ENCODE results near the gene IL11RA.

The IL11RA gene

DNA sequence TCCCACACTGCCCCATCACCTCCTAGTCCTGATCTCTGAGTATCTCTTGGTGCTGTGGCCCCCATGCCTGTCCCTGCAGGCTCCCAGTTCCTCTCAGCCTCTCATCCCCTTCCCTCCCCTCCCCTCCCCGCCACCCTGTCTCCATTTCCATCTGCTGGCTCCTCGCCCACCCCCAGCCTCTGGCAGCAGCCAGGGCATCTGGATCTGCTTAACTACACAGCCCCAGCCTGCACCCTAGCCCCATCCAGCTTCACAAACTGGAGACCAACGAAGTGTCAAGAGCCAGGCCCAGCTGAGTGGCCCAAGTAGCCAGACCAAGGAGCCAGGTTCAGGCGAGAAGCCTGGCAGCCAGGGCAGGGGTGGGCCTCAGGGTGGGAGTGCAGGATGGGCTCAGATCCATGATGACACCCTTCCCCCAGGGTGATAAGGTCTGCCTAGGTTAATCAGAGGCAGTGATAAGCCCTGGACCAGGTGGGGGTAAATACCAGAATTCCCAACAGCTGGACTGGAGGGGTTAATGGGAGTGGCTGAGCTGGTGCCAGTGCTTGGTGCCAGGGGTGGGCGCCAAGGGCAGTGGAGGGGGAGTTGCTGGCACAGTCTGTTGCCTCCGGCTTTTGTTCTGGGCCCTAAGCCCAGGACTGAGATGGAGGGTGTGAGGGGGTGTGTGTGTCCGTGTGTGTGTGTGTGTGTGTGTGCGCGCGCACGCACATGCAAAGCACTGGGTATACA is 2.5 kb downstream of the IL11RA start:
- peak; percentile 41 for DNase-seq

DNA sequence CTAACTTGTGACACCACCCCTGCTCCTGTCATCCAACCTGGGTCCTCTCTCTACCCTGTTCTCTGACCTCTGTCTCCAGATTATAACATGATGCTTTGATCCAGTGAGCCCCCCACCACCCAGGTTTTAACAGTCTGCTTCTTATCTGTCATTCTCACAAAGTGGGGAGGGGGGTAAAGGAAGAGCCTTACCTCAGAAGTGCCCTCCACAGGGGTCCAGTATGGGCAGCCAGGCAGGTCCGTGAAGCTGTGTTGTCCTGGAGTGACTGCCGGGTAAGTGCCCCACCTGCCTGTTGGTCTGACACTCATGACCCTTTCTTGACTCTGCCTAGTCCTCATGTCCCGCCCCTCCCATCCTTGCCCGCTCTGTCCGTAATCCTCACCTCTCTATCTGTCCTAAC is 3.4 kb downstream of the IL11RA start:
- no peak for DNase-seq

DNA sequence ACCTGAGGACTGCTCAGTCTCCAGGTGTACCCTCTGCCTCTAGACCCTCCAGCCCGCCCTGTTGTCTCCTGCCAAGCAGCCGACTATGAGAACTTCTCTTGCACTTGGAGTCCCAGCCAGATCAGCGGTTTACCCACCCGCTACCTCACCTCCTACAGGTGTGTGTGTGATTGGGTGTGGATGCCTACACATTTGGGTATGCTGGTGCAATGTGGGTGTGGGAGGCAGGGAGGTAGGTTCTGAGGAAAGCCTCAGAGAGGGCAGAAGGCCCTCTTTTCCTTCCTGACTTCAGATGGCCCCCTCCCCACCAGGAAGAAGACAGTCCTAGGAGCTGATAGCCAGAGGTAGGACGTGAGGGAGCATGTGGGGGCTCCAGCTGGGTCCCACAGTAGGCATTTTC is 5.0 kb downstream of the IL11RA start:
- no peak for DNase-seq

DNA sequence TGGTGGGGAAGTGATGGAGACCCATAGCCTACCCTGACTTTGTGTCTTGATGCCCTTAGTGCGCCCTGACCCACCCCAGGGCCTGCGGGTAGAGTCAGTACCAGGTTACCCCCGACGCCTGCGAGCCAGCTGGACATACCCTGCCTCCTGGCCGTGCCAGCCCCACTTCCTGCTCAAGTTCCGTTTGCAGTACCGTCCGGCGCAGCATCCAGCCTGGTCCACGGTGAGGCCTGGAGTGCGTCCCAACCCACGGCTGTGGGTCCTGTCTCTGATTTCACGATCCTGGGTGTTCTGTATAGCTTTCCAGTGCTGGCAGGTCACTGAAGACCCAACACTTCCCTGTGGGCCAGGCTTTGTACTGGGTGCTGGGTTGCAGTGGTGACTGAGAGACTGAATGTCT is 6.5 kb downstream of the IL11RA start:
- DNase-seq = no peak

DNA sequence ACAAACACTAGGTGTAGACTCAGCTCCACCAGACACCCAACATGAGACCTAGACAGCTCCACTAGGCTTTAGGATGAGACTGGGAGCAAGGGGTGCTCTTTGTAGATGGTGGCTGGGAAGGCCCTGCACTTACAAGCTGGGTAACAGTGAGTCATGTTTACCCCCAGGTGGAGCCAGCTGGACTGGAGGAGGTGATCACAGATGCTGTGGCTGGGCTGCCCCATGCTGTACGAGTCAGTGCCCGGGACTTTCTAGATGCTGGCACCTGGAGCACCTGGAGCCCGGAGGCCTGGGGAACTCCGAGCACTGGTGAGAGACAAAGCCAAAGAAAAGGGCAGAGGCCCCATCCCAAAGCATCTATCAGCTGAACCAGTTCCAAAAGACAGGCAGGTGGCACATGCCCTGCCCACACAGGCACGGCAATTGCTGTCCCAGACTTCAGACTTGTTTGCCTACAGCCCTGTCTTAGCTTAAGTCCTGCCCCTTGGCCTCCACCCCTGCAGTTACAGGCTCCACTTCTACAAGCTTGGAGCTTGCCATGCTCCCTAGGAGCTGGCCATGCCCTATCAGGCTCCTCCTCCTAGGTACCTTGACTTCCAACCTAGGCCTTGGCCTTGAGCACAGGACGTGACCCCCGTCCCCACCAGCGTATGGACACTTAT is 7.7 kb downstream of the IL11RA start:
- no peak for DNase-seq

DNA sequence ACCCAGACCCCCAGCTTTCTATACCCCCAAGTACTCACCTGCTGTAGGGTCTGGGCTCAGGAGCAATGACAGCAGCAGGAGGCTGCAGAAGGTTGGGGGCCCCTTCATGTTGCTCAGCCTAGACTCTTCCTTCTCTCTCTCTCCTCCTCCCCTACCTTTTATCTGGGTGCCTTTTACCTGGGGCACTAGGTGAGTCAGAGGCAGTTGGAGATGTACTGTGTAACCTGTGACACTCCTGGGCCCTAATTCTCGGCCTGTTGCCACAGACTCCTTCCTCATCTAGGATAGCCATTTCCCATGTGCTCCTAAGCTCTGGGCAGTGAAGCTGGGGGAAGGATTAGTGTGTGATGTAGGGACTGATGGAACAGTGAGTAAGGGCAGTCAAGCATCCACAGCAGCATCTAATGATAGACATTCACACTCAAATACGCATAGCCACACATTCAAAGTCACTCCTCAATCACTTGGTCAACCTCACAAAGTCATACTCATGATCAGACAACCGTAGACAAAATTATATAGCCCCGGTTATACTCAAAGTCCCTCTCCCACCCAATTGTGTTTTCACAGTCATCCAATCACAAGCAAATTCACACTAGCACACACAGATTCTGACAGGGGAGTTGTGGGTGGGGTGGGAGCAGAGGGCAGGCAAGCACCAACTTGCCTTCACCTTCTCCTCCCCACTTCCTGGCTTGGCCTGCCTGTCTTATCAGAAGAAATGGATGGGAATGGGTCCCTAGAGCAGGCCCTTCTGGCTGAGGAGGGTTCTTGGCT is 10.7 kb downstream of the IL11RA start, which contains the start of gene CCL27:
Gene CCL27, minus strand, starts transcription at position 132 of the 777 bp plus-strand sequence. Its CDS starts 24 bp downstream, at position 108.
- no peak for DNase-seq

DNA sequence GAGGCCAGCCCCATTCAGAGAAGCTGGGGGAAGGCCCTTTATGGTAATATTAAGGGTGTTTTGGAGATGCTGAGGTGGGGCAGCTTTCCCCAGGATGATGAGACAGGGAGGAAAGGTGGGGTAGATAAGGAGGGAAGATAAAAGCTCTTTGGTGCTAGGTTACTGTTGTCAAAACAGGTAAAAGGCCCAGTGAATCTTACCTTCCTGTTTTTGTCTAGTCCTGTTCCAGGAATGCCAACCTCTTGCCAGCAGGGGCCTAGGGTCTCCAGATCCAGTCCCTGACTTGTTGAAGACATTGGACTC is 11.3 kb downstream of the IL11RA start:
- no peak for DNase-seq

DNA sequence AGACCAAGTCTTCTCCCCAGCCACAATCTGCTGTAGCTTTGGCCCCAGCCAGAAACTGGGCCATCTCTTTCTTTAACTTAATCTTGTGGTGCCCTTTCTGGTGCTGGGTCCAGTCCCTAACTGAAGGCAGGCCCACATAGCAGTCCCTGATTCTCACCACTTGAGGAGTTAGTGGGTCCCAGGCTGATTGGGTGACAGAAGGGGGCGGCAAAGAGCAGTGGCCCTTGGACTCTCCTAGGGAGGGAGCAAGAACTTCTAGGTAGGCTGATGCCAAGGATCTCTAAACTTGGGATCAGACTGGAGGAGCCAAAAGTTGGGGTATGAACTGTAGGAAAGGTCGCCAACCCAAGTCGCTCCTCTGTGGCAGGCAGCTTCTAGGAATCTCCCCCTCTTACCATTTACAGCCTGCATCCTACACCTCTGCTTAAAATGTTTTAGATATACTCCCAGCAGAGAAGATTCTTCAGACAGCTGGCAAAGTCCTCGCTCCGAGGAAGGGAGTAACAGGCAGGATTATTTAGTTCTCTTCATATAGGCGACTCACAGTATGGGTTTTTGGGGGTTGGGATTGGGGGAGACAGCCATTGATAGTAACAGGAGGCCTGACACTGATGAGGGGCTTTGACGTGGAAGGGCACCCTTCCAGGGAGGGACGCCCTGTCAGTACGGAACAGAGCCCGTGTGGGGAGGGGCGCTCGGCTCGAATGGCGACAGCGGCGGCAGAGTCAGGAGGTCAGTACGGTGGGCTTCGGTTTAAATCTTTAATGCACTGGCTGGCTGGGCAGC is 12.5 kb downstream of the IL11RA start:
- peak; percentile 83 for DNase-seq

DNA sequence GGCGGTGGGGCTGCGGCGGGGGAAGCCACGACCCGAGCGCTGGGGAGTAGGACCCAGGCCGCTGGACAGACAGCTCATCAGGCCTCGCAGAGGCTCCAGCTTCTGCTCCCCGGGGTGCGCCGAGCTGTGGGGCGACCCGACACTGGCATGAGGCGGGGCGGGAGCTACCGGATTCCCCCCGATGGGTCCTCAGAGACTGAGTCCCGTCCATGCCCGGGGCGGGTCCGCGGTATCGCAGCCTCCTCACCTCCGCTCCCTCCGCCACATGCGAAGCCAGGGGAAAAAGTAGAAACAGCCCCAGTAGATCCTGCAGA is 13.0 kb downstream of the IL11RA start:
- no peak for DNase-seq

DNA sequence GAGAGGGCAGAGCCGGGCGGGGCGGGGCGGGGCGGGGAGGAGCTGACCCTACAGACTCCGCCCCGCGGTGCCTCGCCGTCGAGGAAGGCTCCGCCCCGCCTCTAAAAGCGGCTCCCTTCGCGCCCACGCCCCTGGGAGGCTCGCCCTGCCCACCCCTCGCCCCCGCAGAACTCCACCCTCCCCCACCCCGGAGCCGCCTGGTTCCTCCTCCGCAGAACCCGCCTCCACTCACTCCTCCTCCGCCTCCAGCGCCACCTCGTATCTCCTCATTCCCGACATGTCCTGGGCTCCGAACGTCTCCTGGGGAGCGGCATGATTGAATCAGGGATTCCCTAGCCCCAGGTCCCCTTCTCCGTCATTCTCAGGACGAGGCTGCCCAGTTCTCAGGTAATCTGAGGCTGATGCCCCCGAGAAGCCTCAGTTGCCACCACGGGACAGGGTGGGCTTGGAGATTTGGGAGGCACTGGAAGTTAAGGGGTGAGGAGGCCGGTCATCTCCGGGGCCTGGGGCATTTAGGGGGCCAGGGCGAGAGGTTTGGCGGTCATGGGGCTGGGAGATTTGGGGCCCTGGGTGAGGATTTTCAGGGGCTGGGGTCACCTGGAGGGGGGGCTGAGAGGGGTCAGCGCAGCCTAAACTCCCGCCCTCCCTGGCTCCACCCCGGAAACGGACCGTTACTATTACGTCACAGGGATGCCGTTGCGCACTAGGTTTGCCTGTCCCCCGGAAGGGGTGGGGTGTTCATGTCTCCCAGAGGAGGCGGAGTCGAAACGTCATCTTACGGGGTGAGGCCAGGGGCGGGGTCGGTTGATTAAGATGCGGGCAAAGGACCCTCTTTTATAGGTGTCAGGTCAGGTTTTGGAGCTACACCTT is 13.6 kb downstream of the IL11RA start:
- peak; percentile 96 for DNase-seq

DNA sequence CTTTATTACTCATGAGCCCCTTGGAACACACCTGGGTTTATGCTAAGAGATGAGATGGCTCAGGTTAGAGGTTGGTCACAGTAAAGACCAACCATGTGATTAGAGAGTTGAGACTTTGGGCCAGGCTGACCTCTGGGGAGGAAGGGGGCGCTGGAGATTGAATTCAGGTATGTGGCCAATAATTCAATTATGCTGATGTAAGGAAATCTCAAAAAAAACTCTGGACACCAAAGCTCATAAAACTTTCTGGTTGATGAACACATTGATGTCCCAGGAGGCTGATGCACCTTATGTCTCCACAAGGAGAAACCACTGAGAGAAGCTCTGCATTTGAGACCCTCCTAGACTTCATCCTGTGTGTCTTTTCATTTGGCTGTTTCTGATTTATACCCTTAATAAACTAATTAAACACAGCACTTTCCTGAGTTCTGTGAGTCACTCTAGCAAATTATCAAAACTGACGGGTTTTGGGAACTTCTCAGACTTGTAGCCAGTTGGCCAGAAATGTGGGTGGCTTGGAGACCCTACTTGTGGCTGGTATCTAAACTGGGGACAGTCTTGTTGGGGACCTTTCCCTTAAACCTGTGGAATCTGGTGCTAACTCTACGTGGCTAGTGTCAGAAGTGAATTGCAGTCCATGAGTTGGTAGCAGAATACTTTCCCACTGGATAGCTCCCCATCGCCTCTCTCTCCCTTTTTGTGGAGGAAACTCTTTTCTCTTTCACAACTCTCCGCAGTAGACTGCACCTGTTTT is 18.0 kb downstream of the IL11RA start:
- no peak for DNase-seq

DNA sequence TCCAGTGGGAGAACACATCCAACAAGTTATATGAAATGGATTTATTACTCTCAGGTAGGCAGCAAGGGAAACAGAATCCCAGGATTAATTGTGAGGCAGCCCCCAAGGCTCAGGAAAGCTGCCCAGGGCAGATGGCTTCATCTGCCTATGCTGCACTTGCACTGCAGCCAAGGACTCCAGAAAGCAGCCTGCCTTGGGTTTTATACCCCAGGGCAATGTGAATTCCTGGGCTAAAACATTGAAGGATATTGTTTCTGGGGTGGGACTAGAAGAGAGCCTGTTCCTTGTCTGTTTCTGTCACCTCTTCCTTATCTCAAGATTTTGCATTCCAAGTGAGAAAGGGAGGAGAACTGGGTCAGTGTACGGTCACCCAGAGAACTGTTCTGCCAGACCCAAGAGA is 19.3 kb downstream of the IL11RA start:
- no peak for DNase-seq

DNA sequence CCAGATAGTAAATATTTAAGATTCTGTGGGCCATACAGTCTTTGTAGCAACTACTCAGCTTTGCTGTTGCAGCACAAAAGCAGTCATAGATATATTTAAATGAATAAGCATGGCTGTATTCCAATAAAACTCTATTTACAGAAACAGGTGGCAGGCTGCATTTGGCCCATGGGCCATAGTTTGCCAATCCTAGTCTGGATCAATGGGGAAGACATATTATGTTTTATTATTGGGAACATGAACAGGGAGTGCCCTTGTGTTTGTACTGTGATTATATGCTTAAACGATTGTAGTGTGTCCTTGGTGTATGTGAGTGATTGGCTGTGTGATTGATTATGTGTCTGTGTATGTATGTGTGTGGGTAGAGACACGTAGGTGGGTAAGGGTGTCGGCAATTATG is 22.5 kb downstream of the IL11RA start:
- DNase-seq = no peak

DNA sequence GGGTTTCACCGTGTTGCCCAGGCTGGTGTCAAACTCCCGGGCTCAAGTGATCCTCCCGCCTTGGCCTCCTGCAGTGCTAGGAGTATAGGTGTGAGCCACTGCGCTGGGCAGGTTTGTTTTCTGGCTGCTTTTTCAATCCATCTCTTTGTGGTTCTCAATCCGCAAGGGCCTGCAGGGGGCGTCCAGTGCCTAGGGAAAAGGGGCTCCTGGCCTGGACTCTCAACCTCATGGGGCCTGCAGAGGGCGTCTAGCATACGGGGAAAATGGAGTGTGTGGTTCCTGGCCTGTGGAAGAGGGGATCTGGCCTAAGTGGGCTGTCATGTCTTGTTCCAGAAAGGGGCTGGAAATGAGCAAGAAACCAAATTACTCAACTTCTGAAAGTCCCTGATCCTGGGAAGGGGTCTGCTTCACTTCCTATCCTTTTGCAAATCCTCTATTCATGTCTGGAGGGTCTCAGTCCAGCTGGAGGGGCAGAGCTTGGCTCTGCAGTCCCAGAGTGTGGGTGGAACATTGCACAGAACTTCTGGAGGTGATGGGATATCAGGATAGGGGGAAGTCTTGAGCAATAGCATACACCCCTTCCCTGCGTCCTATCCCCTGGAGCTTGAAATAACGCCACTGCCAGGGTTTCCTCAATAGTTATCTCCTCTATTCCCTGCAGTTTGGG is 23.2 kb downstream of the IL11RA start:
- DNase-seq = peak; percentile 69

DNA sequence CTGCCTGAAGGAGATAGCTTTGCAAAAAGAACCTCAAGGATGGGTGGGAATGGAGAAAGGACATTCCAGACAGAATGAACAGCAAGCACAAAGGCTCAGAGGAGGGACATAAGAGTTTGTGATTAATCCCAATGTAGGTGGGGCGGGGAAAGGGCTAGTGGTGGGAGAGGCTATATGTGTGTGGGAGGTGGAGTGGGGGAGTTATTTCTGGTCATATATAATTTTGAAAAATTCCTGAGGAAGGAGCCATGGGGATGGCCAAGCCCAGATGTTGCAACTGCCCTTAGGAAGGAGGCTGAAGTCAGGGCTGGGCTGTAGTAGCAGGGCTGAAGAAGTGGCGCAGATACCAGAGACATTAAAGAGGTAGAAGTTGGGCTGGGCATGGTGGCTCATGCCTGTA is 23.9 kb downstream of the IL11RA start:
- DNase-seq = no peak

DNA sequence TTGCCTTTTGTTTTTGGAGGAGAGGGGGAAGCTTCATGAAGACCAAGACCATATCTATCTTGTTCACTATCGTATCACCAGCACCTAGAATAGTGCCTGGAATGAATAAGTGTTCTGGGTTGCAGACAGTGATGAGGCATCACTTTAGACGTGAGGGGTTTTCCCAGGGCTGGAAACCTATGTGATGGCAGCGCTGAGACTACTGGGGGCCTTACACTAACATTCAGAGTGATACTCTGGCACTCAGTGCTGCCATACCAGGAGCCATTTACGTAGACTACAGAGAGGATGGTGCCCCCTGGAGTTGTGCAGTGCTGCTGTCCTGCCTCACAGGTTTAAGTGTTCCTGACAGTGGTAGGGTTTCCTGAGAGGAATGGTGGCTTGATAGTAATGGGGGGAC is 32.2 kb downstream of the IL11RA start:
- DNase-seq = no peak

DNA sequence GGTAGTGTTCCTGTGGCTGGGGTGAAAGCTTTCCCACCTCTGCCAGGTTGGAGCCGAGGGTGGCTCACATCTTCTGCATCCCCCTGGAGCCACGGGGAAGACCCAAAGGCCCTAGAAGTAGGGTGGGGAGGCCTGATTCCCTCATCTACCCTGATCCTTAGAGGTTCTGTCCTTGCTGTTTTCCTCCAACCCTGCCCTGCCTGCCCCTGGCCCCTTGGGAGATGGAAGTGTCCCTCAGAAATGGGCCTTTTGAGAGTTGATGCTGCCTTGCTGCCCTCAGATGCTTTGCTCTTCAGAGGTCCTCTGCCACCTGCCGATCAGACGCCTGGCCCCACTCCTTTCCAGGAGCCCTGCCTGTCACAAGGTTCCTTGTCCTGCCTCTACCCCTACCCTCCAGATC is 32.8 kb downstream of the IL11RA start:
- DNase-seq = no peak

DNA sequence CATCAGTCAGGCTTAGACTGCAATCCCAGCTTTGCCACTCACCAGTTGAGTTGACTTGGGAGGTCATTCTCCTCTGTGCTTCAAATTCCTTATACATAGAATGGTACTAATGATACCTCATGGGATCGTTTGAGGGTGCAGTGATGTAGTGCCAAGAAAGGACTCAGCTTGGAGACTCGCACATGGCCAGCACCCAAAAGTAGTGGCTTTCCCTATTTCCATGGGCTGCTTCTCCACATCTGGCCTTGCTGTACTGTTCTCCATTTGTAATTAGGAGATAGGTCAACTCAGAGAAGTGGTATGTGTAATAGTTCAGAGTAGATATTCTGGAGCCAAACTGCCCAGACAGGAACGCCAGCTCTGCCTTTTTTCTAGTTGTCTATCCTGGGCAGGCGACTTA is 33.6 kb downstream of the IL11RA start:
- no peak for DNase-seq

DNA sequence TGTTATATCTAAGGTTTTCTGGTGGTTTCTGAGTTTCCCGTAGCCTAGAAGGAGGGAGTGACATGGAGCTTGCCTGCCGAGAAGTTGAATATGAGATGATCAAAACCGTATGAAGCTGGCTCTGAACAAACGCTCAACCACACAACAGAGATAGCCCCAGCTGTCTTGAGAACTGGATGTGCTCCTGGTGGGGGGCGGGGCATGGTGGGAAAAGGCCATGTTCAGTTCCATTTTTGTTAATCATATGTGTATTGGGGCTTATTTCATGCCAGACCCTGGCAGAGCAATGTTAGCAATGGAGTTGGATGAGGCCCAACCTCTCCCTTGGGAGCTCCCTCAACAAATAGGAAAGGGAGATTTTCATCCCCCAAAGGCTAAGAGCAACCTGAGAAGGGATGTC is 34.2 kb downstream of the IL11RA start:
- DNase-seq = no peak

DNA sequence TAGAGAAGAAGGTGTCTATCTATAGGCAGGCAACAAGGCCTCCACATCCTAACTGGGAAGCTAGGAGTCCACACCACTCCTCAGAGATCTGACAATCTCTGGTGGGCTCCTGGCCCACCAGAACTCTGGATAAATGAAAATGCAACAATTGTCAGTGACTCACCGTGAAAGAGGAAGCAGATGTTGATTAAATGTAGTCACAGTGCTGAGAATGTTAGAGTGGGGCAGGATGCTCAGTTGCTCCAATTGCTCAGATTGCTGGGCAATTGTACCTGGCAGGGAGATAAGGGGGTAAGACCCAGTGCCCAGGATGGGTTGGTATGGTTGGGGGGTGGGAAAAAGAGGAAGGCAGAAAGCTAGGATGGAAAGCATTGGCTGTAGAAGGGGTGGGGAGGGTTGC is 34.7 kb downstream of the IL11RA start:
- DNase-seq = no peak

All from EL (cell line).